Ovary (tissue), 9 donors: ENCODE results near the gene TTLL11. TPM values are rescaled to one million over a fixed set of nuclear protein-coding genes. Genes with fewer than 3 reads are reported as not detected.

Experiments
- DNase-seq, 5 donors: peaks; one replicate each; pipeline ENCODE4 v3.0.0-alpha.2; 2019 to 2020
- H3K27ac ChIP-seq, 2 donors: fragments of 200-600 bp; one replicate each; pipeline versions ENCODE4 v1.5.1 to v1.8.0; 2019 to 2022
- H3K27me3 ChIP-seq: fragments of 200-600 bp; one replicate; pipeline ENCODE4 v1.8.0; 2022
- H3K36me3 ChIP-seq: fragments of 200-600 bp; sonication (generic); one replicate; pipeline ENCODE4 v1.5.1; 2019
- H3K4me1 ChIP-seq: one replicate; pipeline ENCODE4 v1.8.1; 2013; ENCODE audit warnings: mild to moderate bottlenecking, moderate library complexity; ENCODE audit not compliant: insufficient read depth
- H3K4me3 ChIP-seq: fragments of 200-600 bp; sonication (generic); one replicate; pipeline ENCODE4 v1.5.1; 2017
- H3K9me3 ChIP-seq, 2 donors: fragments of 200-600 bp in 1 of 2; sonication (generic) in 1 of 2; one replicate each; pipeline versions ENCODE4 v1.5.1 to v1.8.1; 2013 to 2019; ENCODE audit warnings: mild to moderate bottlenecking in 1 of 2, moderate library complexity in 1 of 2
- CTCF ChIP-seq, 3 donors: fragments of 450-650 bp in 2 of 3; fragments of 200-600 bp in 1 of 3; IDR thresholded peaks; one replicate each; pipeline versions ENCODE4 v1.5.1 to v1.8.0; 2016 to 2022; ENCODE audit warnings: antibody characterized with exemption in 3 of 3, mild to moderate bottlenecking in 1 of 3
- EP300 ChIP-seq: sonication (generic); formaldehyde crosslinking; IDR thresholded peaks from one replicate; pipeline ENCODE4 v1.6.1; 2017; ENCODE audit warnings: antibody characterized with exemption
- POLR2A ChIP-seq: fragments of 450-650 bp; IDR thresholded peaks from one replicate; pipeline ENCODE4 v1.6.1; 2017; ENCODE audit warnings: antibody characterized with exemption, mild to moderate bottlenecking, moderate library complexity
- WGBS, 3 donors: extraction: QIAGEN DNeasy Blood & Tissue Kit in 1 of 3; methylation state at CpG; one replicate each; pipeline versions ENCODE4 v1.1.5 to v1.1.7; 2013 to 2017; 5-methylcytosine and 5-hydroxymethylcytosine counted together
- intact Hi-C, 4 donors: fragments of 100-400 bp; cut with DNase I; formaldehyde crosslinking; loops; one replicate each; pipeline versions ENCODE4 v1.11.0 to v1.15.1; 2022 to 2023
- polyA plus RNA-seq, 2 donors: library from polyadenylated mRNA; stranded (reverse); fragments of 200-250 nt in 1 of 2; fragments of 350-450 nt in 1 of 2; fragmentation: Illumina TruSeq in 1 of 2; extraction: RNeasy Lipid Tissue Mini Kit (QIAGEN cat#74804) in 1 of 2; gene quantifications; one replicate each; pipeline ENCODE4 v1.2.3, GENCODE V29; 2013 to 2014
- total RNA-seq, 7 donors: library from RNA; depleted of rRNA in 2 of 7; stranded (reverse); fragments of >200 nt in 2 of 7; fragmentation: NEBNext Ultra II Directional in 3 of 7; extraction: Animal tissue kit (Norgen Biotek cat#: 25700) in 3 of 7; gene quantifications; one replicate each; pipeline versions ENCODE4 v1.1.0 to v1.2.4, GENCODE V29; 2016 to 2023
- donor health status: DM: no; HTN: no; CAD: no; lungs with moderate emphysema.
- donor health status: DM: no; HTN: no; CAD: no.
- donor health status: Bipolar disorder and iron deficiency.
- donor health status: DM: yes; HTN: yes; CAD: no.
- donor health status: DM: no; HTN: no; CAD: no.
- donor health status: DM: yes; HTN: yes; CAD: no.

TTLL11 gene
- total and polyA plus RNA-seq, 9 donors: 6.1 to 13.5 (median 9.2) TPM

- H3K27ac ChIP-seq: no peak overlapping the region
- 94 to 97% (median 95%) methylated on average over 4 of the region's 4 CpGs for WGBS, 3 donors
Observed at GRCh38 chr9:121945281-121945680, 147.8 kb downstream of the TTLL11 start.

GRCh38 chr9:121944711-121945191 is 148.4 kb downstream of the TTLL11 start:
- Histone ChIP-seq H3K4me3 (no peak overlapping the region), H3K27ac (no peak overlapping the region), H3K36me3 (no peaks in the 10 kb centered on the region), H3K9me3 (no peaks in the 10 kb centered on the region), H3K4me1 (no peaks in the 10 kb centered on the region), H3K27me3 (no peaks in the 10 kb centered on the region)
- no peak for DNase-seq
- no peak for TF ChIP-seq POLR2A
- no peak for TF ChIP-seq EP300
- TF ChIP-seq CTCF (IDR thresholded peaks at IDR 0.05): no peak
- intact Hi-C loops: no loop called here
- 73 to 82% (median 80%) methylated on average over 5 of the region's 5 CpGs for WGBS, 3 donors

More at GRCh38 chr9:121945281-121945680, 147.8 kb downstream of the TTLL11 start:
- intact Hi-C loops: no loop called here
- Histone ChIP-seq H3K27me3 (no peaks in the 10 kb centered on the region), H3K9me3 (no peaks in the 10 kb centered on the region), H3K4me3 (no peak overlapping the region), H3K36me3 (no peaks in the 10 kb centered on the region), H3K4me1 (no peaks in the 10 kb centered on the region)
- TF ChIP-seq EP300: no peak
- no peak for TF ChIP-seq POLR2A
- no peak for TF ChIP-seq CTCF (IDR thresholded peaks at IDR 0.05)
- no peak for DNase-seq

GRCh38 chr9:121943463-121943862 is 149.6 kb downstream of the TTLL11 start:
- Histone ChIP-seq H3K27ac (no peak overlapping the region), H3K4me3 (no peak overlapping the region), H3K9me3 (no peaks in the 10 kb centered on the region), H3K4me1 (no peaks in the 10 kb centered on the region), H3K27me3 (no peaks in the 10 kb centered on the region), H3K36me3 (no peaks in the 10 kb centered on the region)
- intact Hi-C loops: no loop called here
- DNase-seq: no peak
- WGBS, 3 donors: 94 to 99% (median 95%) methylated on average over 2 of the region's 2 CpGs
- TF ChIP-seq POLR2A (no peak), CTCF (IDR thresholded peaks at IDR 0.05) (no peak), EP300 (no peak)

GRCh38 chr9:121942866-121943382 is 150.2 kb downstream of the TTLL11 start:
- Histone ChIP-seq H3K4me1 (no peaks in the 10 kb centered on the region), H3K36me3 (no peaks in the 10 kb centered on the region), H3K4me3 (no peak overlapping the region), H3K27me3 (no peaks in the 10 kb centered on the region), H3K9me3 (no peaks in the 10 kb centered on the region), H3K27ac (no peak overlapping the region)
- intact Hi-C loops: no loop called here
- no peak for DNase-seq
- WGBS, 3 donors: 93 to 95% (median 94%) methylated on average over 15 of the region's 15 CpGs
- TF ChIP-seq CTCF (IDR thresholded peaks at IDR 0.05): no peak
- TF ChIP-seq POLR2A: no peak
- no peak for TF ChIP-seq EP300
